ENCODE measurements around the gene PITPNM1. TPM values are rescaled to one million over a fixed set of nuclear protein-coding genes. Genes with fewer than 3 reads are reported as not detected.

The PITPNM1 gene
- total RNA-seq, 2 donors from 2014 or later: 8.6 to 24.4 TPM

GRCh38 chr11:67452141-67452952 is 52.8 kb downstream of the PITPNM1 start, which contains the start of gene GPR152:
Gene GPR152 (minus strand): TSS chr11:67452729. CDS start chr11:67452724, 5 bp downstream.
- H3K4me3 ChIP-seq: no peak within 1 kb of the TSS
- DNase-seq (peak; percentile 55 to 84 (median 72)), ATAC-seq (peak; percentile 70)
- no peaks in the 10 kb centered on the region for H3K9me3 ChIP-seq
- 75 to 84% methylated on average over 6 to 24 of the region's 33 CpGs for WGBS, 2 donors
- H3K36me3 ChIP-seq (replicated peaks in 1 of 2; ENCODE audit: insufficient read depth in 1 of 2, low read depth in 2 of 2): no peaks in the 10 kb centered on the region
- TF ChIP-seq POLR2A (IDR thresholded peaks at IDR 0.05) (no peak), CTCF (IDR thresholded peaks at IDR 0.05) (peak in 2 of 7 experiments; percentile 1 to 10)
- peak within 1 kb of the TSS in 2 of 4 donors; percentile 41 to 56 for H3K27ac ChIP-seq
- H3K27me3 ChIP-seq: no peaks in the 10 kb centered on the region
- intact Hi-C loops (cut with DNase I): no loop called here
- peaks cover 8% of the 10 kb centered on the region for H3K4me1 ChIP-seq

- intact Hi-C loops (cut with DNase I): no loop called here
- Histone ChIP-seq H3K27me3 (no peaks in the 10 kb centered on the region), H3K36me3 (replicated peaks in 1 of 2; ENCODE audit: insufficient read depth in 1 of 2, low read depth in 2 of 2) (no peaks in the 10 kb centered on the region), H3K4me1 (peaks cover 8% of the 10 kb centered on the region), H3K4me3 (no peak overlapping the region), H3K9me3 (no peaks in the 10 kb centered on the region), H3K27ac (no peak overlapping the region)
- no peak for TF ChIP-seq POLR2A (IDR thresholded peaks at IDR 0.05)
- no peak for TF ChIP-seq CTCF (IDR thresholded peaks at IDR 0.05)
- DNase-seq (no peak), ATAC-seq (no peak)
- 89% methylated on average over 14 of the region's 14 CpGs; no CpG with 5 or more reads in 1 of the 2 donors for WGBS, 2 donors
These were observed 53.5 kb downstream of the PITPNM1 start for GRCh38 chr11:67451658-67451976.

- Histone ChIP-seq H3K4me1 (peaks cover 8% of the 10 kb centered on the region), H3K27ac (no peak overlapping the region), H3K4me3 (no peak overlapping the region), H3K36me3 (replicated peaks in 1 of 2; ENCODE audit: insufficient read depth in 1 of 2, low read depth in 2 of 2) (no peaks in the 10 kb centered on the region), H3K9me3 (no peaks in the 10 kb centered on the region), H3K27me3 (no peaks in the 10 kb centered on the region)
- 86 to 93% methylated on average over 13 to 24 of the region's 25 CpGs for WGBS, 2 donors
- ATAC-seq (no peak), DNase-seq (no peak)
- TF ChIP-seq CTCF (IDR thresholded peaks at IDR 0.05) (no peak), POLR2A (IDR thresholded peaks at IDR 0.05) (no peak)
- intact Hi-C loops (cut with DNase I): no loop called here
These were observed 54.1 kb downstream of the PITPNM1 start for GRCh38 chr11:67450796-67451657.

GRCh38 chr11:67449116-67449844 is 55.9 kb downstream of the PITPNM1 start:
- peaks cover 14% of the 10 kb centered on the region for H3K4me1 ChIP-seq
- peak overlapping the region in 1 of 4 donors; percentile 21 for H3K27ac ChIP-seq
- DNase-seq: peak in 1 of 4 donors; percentile 40
- no peak for ATAC-seq
- no peaks in the 10 kb centered on the region for H3K9me3 ChIP-seq
- H3K27me3 ChIP-seq: no peaks in the 10 kb centered on the region
- no peak for TF ChIP-seq POLR2A (IDR thresholded peaks at IDR 0.05)
- TF ChIP-seq CTCF (IDR thresholded peaks at IDR 0.05): no peak
- no peak overlapping the region for H3K4me3 ChIP-seq
- intact Hi-C loops (cut with DNase I): no loop called here
- H3K36me3 ChIP-seq (replicated peaks in 1 of 2; ENCODE audit: insufficient read depth in 1 of 2, low read depth in 2 of 2): no peaks in the 10 kb centered on the region
- WGBS, 2 donors: 49 to 55% methylated on average over 9 of the region's 9 CpGs

Measured in body of pancreas (tissue), 4 donors.